ENCODE results near the gene PIGV. TPM values are rescaled to one million over a fixed set of nuclear protein-coding genes. Genes with fewer than 3 reads are reported as not detected.

The PIGV gene
- total and polyA plus RNA-seq, 2 donors (not counting 1 experiment from before 2014, with no cell fraction given): 9.2 to 17.4 TPM

GRCh38 chr1:26822737-26823395, 35.1 kb downstream of the PIGV start:
- no peak overlapping the region for H3K27ac ChIP-seq (ENCODE audit: low read length in 2 of 2)
- H4K20me1 ChIP-seq (ENCODE audit: control insufficient read depth, insufficient read depth, low read length, poor library complexity, severe bottlenecking): peaks cover 20% of the 10 kb centered on the region
- H3K79me2 ChIP-seq (ENCODE audit: control insufficient read depth, insufficient read depth, low read length): peaks cover 22% of the 10 kb centered on the region
- H3K4me1 ChIP-seq (ENCODE audit: control insufficient read depth in 2 of 2, insufficient read depth in 2 of 2, low read length in 2 of 2): peaks cover 33 to 44% of the 10 kb centered on the region in 2 donors
- 100% methylated on average over 1 of the region's 4 CpGs for WGBS (ENCODE audit: insufficient coverage)
- H3K36me3 ChIP-seq (replicated peaks in 1 of 2; ENCODE audit: control extremely low read depth in 1 of 2, control insufficient read depth in 1 of 2, extremely low read depth in 1 of 2, insufficient read depth in 2 of 2, low read length in 1 of 2): no peaks in the 10 kb centered on the region
- H3K9me3 Mint-ChIP-seq (ENCODE audit: insufficient read depth): no peaks in the 10 kb centered on the region
- CTCF ChIA-PET: interaction anchor here (0.6 to 8.2 kb wide), 4 partner anchors 12 to 282 kb away, joined by 3 to 153 read pairs (median 46); no protein-coding TSS in a partner anchor
- H3K27ac Mint-ChIP-seq: no peak overlapping the region
- H2AFZ ChIP-seq (ENCODE audit: insufficient read depth, low read depth, low read length, poor library complexity, severe bottlenecking): no peak overlapping the region
- H3K27me3 Mint-ChIP-seq: peaks cover 7% of the 10 kb centered on the region
- POLR2A ChIA-PET: interaction anchor here (0.6 kb wide), 1 partner anchor 11 kb away, joined by 4 read pairs; no protein-coding TSS in a partner anchor
- H3K4me2 ChIP-seq (replicated peaks; ENCODE audit: low read depth, low read length, poor library complexity, severe bottlenecking): no peak overlapping the region
- H3K27me3 ChIP-seq (replicated peaks in 1 of 4; ENCODE audit: control extremely low read depth in 1 of 4, control insufficient read depth in 3 of 4, insufficient read depth in 4 of 4, low read length in 3 of 4): peaks cover 0 to 21% (median 4%) of the 10 kb centered on the region in 4 experiments
- ATAC-seq (ENCODE audit: low read depth) (no peak), DNase-seq (no peak)
- no peaks in the 10 kb centered on the region for H3K9me3 ChIP-seq (ENCODE audit: control extremely low read depth in 1 of 3, control insufficient read depth in 2 of 3, insufficient read depth in 1 of 3, low read length in 2 of 3)
- intact Hi-C loops (cut with micrococcal nuclease): no loop called here
- no peak overlapping the region for H3K4me3 Mint-ChIP-seq
- TF ChIP-seq CTCF (IDR thresholded peaks at IDR 0.05) (no peak), EZH2 (IDR thresholded peaks at IDR 0.05; ENCODE audit: borderline replicate concordance, insufficient read depth, low read depth, low read length, poor library complexity, severe bottlenecking) (no peak)
- no peak overlapping the region for H3K9ac ChIP-seq (ENCODE audit: low read length)
- H3K4me3 ChIP-seq (ENCODE audit: control extremely low read depth in 1 of 5, extremely low read depth in 1 of 5, insufficient read depth in 1 of 5, low read depth in 2 of 5, low read length in 4 of 5): no peak overlapping the region
- H3K4me1 Mint-ChIP-seq: peaks cover 36% of the 10 kb centered on the region

- Histone ChIP-seq H3K4me1 (ENCODE audit: control insufficient read depth in 2 of 2, insufficient read depth in 2 of 2, low read length in 2 of 2) (peaks cover 45 to 62% of the 10 kb centered on the region in 2 donors), H3K36me3 (replicated peaks in 1 of 2; ENCODE audit: control extremely low read depth in 1 of 2, control insufficient read depth in 1 of 2, extremely low read depth in 1 of 2, insufficient read depth in 2 of 2, low read length in 1 of 2) (peaks cover 0 to under 1% of the 10 kb centered on the region in 2 experiments), H3K27me3 (replicated peaks in 1 of 4; ENCODE audit: control extremely low read depth in 1 of 4, control insufficient read depth in 3 of 4, insufficient read depth in 4 of 4, low read length in 3 of 4) (peaks cover 0 to 18% (median 4%) of the 10 kb centered on the region in 4 experiments), H3K79me2 (ENCODE audit: control insufficient read depth, insufficient read depth, low read length) (peaks cover 22% of the 10 kb centered on the region), H4K20me1 (ENCODE audit: control insufficient read depth, insufficient read depth, low read length, poor library complexity, severe bottlenecking) (peaks cover 20% of the 10 kb centered on the region), H3K4me3 (ENCODE audit: control extremely low read depth in 1 of 5, extremely low read depth in 1 of 5, insufficient read depth in 1 of 5, low read depth in 2 of 5, low read length in 4 of 5) (no peak overlapping the region), H3K9ac (ENCODE audit: low read length) (no peak overlapping the region), H3K9me3 (ENCODE audit: control extremely low read depth in 1 of 3, control insufficient read depth in 2 of 3, insufficient read depth in 1 of 3, low read length in 2 of 3) (no peaks in the 10 kb centered on the region), H3K4me2 (replicated peaks; ENCODE audit: low read depth, low read length, poor library complexity, severe bottlenecking) (no peak overlapping the region), H3K27ac (ENCODE audit: low read length in 2 of 2) (no peak overlapping the region), H2AFZ (ENCODE audit: insufficient read depth, low read depth, low read length, poor library complexity, severe bottlenecking) (no peak overlapping the region)
- no peak for DNase-seq
- 100% methylated on average over 2 of the region's 3 CpGs for WGBS (ENCODE audit: insufficient coverage)
- Mint-ChIP-seq H3K4me1 (peaks cover 53% of the 10 kb centered on the region), H3K27ac (no peak overlapping the region), H3K9me3 (ENCODE audit: insufficient read depth) (no peaks in the 10 kb centered on the region), H3K4me3 (no peak overlapping the region), H3K27me3 (peaks cover 7% of the 10 kb centered on the region)
- no peak for TF ChIP-seq EZH2 (IDR thresholded peaks at IDR 0.05; ENCODE audit: borderline replicate concordance, insufficient read depth, low read depth, low read length, poor library complexity, severe bottlenecking)
- TF ChIP-seq CTCF (IDR thresholded peaks at IDR 0.05): no peak
- intact Hi-C loops (cut with micrococcal nuclease): no loop called here
- ChIA-PET CTCF (interaction anchor here (8.0 to 8.2 kb wide), 2 partner anchors 11 to 14 kb away, joined by 84 to 153 read pairs; no protein-coding TSS in a partner anchor), POLR2A (interaction anchor here (0.5 kb wide), 1 partner anchor 9 kb away, joined by 8 read pairs; no protein-coding TSS in a partner anchor)
- no peak for ATAC-seq (ENCODE audit: low read depth)
Measured at GRCh38 chr1:26824731-26825130, 37.0 kb downstream of the PIGV start.
